ENCODE results near the gene KHNYN.
"Not testable (repeated sequence)": the region's sequence is repeated elsewhere in the genome, so short reads cannot be mapped to it uniquely, and the experiment has no call there.

- TF ChIP-seq POLR2A (IDR thresholded peaks at IDR 0.05; ENCODE audit: low read length); GATA1 (IDR thresholded peaks at IDR 0.05; ENCODE audit: low read depth, low read length): not testable (repeated sequence)
Observed at GRCh38 chr14:24482699-24483303, 53.0 kb downstream of the KHNYN start.

Data from erythroblast (primary cell).